Measurements from ENCODE around the gene MCC. TPM values are rescaled to one million over a fixed set of nuclear protein-coding genes. Genes with fewer than 3 reads are reported as not detected.

Gene MCC
- total RNA-seq, 1 experiment from 2014 or later, result 7.1 TPM

DNA sequence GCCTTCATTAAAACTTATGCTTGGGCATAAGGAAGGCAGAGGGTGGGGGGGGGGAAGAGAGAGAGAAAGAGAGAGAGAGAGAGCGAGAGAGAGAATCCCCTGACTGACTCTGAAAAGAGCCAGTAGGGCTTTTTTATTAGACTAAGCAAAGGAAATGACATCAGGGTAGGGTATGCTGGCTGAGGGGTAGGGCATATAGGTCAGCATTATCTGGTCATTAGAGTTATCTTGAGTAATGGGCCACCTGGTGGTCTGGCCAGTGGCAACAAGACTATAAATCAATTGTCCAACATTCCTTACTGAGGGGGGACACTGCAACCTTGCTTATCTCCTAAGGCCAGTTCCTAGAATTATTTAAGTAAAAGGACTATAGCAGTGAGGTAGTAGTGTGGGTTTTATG, 120.7 kb downstream of the MCC start:
- Histone ChIP-seq H3K4me3 (ENCODE audit: low read length) (no peak overlapping the region), H3K4me2 (ENCODE audit: low read length) (no peak overlapping the region), H3K4me1 (ENCODE audit: insufficient read depth, low read length) (no peaks in the 10 kb centered on the region), H3K9ac (ENCODE audit: low read length) (no peak overlapping the region), H3K9me3 (ENCODE audit: low read length) (no peaks in the 10 kb centered on the region), H3F3A (ENCODE audit: low read length, unreplicated experiment) (no peaks in the 10 kb centered on the region), H4K20me1 (ENCODE audit: low read length) (no peaks in the 10 kb centered on the region), H2AFZ (ENCODE audit: low read length) (no peak overlapping the region), H3K27me3 (ENCODE audit: low read length) (no peaks in the 10 kb centered on the region), H3K27ac (ENCODE audit: low read length) (no peak overlapping the region), H3K9me2 (replicated peaks; ENCODE audit: low read length) (no peaks in the 10 kb centered on the region), H3K79me2 (ENCODE audit: low read length) (no peaks in the 10 kb centered on the region), H3K36me3 (ENCODE audit: low read depth, low read length) (no peaks in the 10 kb centered on the region)
- BruUV-seq (replicated peaks), result no TSS peak
- TF ChIP-seq EZH2 (IDR thresholded peaks at IDR 0.05; ENCODE audit: low read length, unreplicated experiment) (no peak), EZH2phosphoT487 (IDR thresholded peaks at IDR 0.05; ENCODE audit: borderline replicate concordance, low read length) (no peak)
- TF ChIP-seq, protein P1, sequence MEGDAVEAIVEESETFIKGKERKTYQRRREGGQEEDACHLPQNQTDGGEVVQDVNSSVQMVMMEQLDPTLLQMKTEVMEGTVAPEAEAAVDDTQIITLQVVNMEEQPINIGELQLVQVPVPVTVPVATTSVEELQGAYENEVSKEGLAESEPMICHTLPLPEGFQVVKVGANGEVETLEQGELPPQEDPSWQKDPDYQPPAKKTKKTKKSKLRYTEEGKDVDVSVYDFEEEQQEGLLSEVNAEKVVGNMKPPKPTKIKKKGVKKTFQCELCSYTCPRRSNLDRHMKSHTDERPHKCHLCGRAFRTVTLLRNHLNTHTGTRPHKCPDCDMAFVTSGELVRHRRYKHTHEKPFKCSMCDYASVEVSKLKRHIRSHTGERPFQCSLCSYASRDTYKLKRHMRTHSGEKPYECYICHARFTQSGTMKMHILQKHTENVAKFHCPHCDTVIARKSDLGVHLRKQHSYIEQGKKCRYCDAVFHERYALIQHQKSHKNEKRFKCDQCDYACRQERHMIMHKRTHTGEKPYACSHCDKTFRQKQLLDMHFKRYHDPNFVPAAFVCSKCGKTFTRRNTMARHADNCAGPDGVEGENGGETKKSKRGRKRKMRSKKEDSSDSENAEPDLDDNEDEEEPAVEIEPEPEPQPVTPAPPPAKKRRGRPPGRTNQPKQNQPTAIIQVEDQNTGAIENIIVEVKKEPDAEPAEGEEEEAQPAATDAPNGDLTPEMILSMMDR (conservative IDR thresholded peaks at IDR 0.05; ENCODE audit: low read depth, low read length), result no peak
- DNase-seq, result no peak
- ATAC-seq, result no peak
- intact Hi-C loops (cut with micrococcal nuclease), result no loop called here
- ChIA-PET CTCF (no interaction called here), POLR2A (ENCODE audit: unreplicated experiment) (no interaction called here)

DNA sequence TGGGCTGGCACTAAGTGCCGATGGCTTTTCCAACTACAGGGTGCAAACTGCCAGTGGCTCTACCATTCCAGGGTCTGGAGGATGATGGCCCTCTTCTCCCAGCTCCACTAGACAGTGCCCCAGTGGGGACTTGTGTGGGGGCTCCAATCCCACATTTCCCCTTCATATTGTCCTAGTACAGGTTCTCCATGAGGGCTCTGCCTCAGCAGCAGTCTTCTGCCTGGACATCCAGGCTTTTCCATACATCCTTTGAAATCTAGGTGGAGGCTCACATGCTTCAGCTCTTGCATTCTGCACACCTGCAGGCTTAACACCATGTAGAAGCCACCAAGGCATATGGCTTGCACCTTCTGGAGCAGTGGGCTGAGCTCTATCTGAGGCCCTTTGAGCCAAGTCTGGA, 123.8 kb downstream of the MCC start:
- intact Hi-C loops (cut with micrococcal nuclease), result no loop called here
- H3K4me1 ChIP-seq (ENCODE audit: insufficient read depth, low read length), result no peaks in the 10 kb centered on the region
- H3K9me2 ChIP-seq (replicated peaks; ENCODE audit: low read length), result no peaks in the 10 kb centered on the region
- H4K20me1 ChIP-seq (ENCODE audit: low read length), result no peaks in the 10 kb centered on the region
- H3K27ac ChIP-seq (ENCODE audit: low read length), result no peak overlapping the region
- ChIA-PET POLR2A (ENCODE audit: unreplicated experiment) (no interaction called here), CTCF (no interaction called here)
- ATAC-seq, result no peak
- no peaks in the 10 kb centered on the region for H3K9me3 ChIP-seq (ENCODE audit: low read length)
- TF ChIP-seq EZH2phosphoT487 (IDR thresholded peaks at IDR 0.05; ENCODE audit: borderline replicate concordance, low read length) (no peak), EZH2 (IDR thresholded peaks at IDR 0.05; ENCODE audit: low read length, unreplicated experiment) (no peak)
- TF ChIP-seq, protein P1 (conservative IDR thresholded peaks at IDR 0.05; ENCODE audit: low read depth, low read length), result no peak
- H3K4me2 ChIP-seq (ENCODE audit: low read length), result no peak overlapping the region
- no peaks in the 10 kb centered on the region for H3K36me3 ChIP-seq (ENCODE audit: low read depth, low read length)
- no peak overlapping the region for H2AFZ ChIP-seq (ENCODE audit: low read length)
- H3K9ac ChIP-seq (ENCODE audit: low read length), result no peak overlapping the region
- H3K4me3 ChIP-seq (ENCODE audit: low read length), result no peak overlapping the region
- H3K27me3 ChIP-seq (ENCODE audit: low read length), result no peaks in the 10 kb centered on the region
- DNase-seq, result no peak
- H3F3A ChIP-seq (ENCODE audit: low read length, unreplicated experiment), result no peaks in the 10 kb centered on the region
- no peaks in the 10 kb centered on the region for H3K79me2 ChIP-seq (ENCODE audit: low read length)
- BruUV-seq (replicated peaks), result no TSS peak

DNA sequence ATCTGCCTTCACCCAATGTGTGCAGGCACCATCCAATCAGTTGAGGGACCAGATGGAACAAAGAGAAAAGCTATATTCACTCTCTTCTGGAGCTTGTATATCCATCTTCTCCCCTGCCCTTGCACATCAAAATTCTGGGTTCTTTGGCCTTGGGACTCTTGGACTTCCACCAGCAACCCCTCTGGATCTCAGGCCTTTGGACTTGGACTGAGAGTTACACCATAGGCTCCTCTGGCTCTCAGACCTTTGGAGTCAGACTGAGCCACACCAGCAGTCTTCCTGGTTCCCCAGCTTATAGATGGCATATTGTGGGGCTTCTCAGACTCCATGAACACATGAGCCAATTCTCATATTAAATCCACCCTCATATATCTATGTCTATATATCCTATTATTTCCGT, 126.6 kb downstream of the MCC start:
- Histone ChIP-seq H3K4me3 (ENCODE audit: low read length) (no peak overlapping the region), H3K27ac (ENCODE audit: low read length) (no peak overlapping the region), H3K4me2 (ENCODE audit: low read length) (no peak overlapping the region), H3K27me3 (ENCODE audit: low read length) (no peaks in the 10 kb centered on the region), H4K20me1 (ENCODE audit: low read length) (no peaks in the 10 kb centered on the region), H3K9me3 (ENCODE audit: low read length) (no peaks in the 10 kb centered on the region), H3K9me2 (replicated peaks; ENCODE audit: low read length) (no peaks in the 10 kb centered on the region), H2AFZ (ENCODE audit: low read length) (no peak overlapping the region), H3K79me2 (ENCODE audit: low read length) (no peaks in the 10 kb centered on the region), H3K36me3 (ENCODE audit: low read depth, low read length) (no peaks in the 10 kb centered on the region), H3F3A (ENCODE audit: low read length, unreplicated experiment) (no peaks in the 10 kb centered on the region), H3K4me1 (ENCODE audit: insufficient read depth, low read length) (no peaks in the 10 kb centered on the region), H3K9ac (ENCODE audit: low read length) (no peak overlapping the region)
- TF ChIP-seq, protein P1 (conservative IDR thresholded peaks at IDR 0.05; ENCODE audit: low read depth, low read length), result no peak
- TF ChIP-seq EZH2phosphoT487 (IDR thresholded peaks at IDR 0.05; ENCODE audit: borderline replicate concordance, low read length) (no peak), EZH2 (IDR thresholded peaks at IDR 0.05; ENCODE audit: low read length, unreplicated experiment) (no peak)
- POLR2A ChIA-PET (ENCODE audit: unreplicated experiment), result no interaction called here
- CTCF ChIA-PET, result no interaction called here
- no peak for ATAC-seq
- DNase-seq, result no peak
- BruUV-seq (replicated peaks), result no TSS peak
- intact Hi-C loops (cut with micrococcal nuclease), result no loop called here

Measured in PC-3 (cell line).